ENCODE data around the gene NPIPB13.
"Not testable (repeated sequence)": the region's sequence is repeated elsewhere in the genome, so short reads cannot be mapped to it uniquely, and the experiment has no call there.

Gene NPIPB13

DNA sequence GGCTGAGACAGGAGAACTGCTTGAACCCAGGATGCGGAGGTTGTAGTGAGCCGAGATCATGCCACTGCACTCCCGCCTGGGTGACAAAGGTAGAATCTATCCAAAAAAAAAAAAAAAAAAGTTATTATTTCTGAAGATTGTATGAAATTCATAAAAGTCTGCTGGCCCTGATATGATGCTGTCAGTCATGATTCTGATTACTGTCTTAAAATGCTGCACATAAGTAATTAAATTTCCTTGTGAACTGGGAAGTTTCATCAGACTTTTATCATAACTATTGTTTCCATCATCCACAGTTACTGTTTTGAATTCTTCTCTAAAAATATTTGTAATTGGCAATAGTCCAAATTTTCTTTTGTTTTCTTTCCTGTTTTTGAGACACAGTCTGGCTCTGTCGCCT, at the start of gene NPIPB13:
TSS of gene NPIPB13 (minus strand) at position 101 of the 400 bp plus-strand sequence. CDS start 2,906 bp downstream, outside the sequence.
- DNase-seq (ENCODE audit: low read depth) = not testable (repeated sequence)

DNA sequence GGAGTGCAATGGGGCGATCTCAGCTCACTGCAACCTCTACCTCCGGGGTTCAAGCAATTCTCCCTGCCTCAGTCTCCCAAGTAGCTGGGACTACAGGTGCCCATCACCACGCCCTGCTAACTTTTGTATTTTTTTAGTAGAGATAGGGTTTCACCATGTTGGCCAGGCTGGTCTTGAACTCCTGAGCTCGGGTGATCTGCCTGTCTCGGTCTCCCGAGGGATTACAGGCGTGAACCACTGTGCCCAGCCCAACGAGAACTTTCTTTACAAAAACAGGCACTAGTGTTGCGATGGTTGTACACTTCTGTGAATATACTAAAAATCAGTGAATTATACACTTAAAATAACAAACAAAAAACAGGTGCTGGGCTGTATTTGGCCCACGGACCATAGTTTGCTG, 34.1 kb upstream of the NPIPB13 start:
- not testable (repeated sequence) for DNase-seq (ENCODE audit: low read depth)

DNA sequence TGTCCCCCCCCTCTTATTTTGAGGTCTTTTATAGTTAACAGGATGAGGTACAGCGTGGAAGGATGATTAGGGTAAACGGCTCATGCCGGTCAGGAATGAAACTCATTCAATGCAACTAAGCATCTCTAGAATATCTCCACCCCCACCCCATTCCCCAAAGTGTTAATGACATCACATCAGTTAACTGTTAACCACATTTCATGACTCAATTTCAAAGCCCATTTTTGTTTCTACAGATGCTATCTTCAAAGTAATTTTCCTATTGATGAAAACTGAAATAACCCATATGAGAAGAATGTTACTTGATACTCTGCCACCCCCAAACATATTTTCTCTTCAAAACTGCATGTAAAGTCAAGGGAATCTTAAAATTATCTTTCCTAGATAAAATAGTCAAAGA, 30.2 kb upstream of the NPIPB13 start:
- not testable (repeated sequence) for DNase-seq (ENCODE audit: low read depth)

DNA sequence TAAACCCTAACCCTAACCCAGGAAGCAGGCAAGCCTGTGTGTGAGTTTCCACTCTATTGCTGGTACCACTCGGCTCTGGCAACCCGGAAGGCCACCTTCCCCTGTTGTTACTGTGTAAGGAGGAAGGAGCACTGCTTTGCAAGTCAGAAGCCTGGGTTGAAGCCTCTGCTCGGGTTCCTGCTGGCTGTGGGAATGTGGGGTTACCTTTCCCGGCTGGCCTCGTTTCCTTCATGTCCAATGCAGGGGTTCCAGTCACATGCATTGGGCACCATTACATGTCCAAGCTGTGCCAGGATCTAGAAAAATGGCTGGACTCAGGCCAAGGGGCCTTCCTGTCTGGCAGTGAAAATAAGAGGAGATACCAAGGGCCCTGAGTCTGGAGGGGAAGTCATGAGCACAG, 31.2 kb downstream of the NPIPB13 start:
- DNase-seq (ENCODE audit: low read depth) = not testable (repeated sequence)

DNA sequence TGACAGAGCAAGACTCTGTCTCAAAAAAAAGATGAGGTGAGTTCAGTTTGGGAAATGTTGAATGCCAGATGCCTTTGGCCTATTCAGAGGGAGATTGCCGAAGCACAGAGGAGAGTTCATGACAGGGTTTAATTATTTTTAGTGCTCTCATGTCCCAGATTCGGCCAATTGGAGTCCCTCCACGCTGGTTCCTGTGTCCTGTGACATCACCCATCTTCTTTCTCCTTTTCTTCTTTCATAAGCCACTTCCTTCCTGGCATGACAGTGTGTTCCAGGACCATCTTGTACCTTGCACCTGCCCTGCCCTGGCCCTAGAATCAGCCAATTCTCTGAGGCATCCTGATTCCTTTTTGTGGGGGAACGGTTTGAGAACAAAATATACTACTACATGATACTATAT, 36.9 kb downstream of the NPIPB13 start:
- not testable (repeated sequence) for DNase-seq (ENCODE audit: low read depth)

DNA sequence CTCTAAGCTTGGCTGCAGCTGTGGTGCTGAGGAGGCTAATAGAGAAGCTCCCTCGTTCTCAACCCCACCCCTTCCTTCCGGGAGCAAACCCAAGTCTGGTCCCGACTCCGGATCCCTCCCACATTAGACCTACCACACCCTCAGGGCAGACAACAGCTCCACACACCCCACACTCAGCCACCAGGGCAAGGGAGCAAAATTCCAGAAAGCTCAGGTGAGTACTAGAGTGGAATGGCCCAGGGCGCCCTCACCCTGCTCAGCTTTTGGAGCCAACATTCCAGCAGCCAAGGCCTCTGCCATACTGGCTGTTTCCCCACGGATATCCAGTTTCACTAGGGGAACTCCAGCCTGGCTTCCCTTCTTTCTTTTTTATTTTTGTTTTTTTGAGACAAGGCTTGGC, 39.2 kb downstream of the NPIPB13 start:
- DNase-seq (ENCODE audit: low read depth) = not testable (repeated sequence)

DNA sequence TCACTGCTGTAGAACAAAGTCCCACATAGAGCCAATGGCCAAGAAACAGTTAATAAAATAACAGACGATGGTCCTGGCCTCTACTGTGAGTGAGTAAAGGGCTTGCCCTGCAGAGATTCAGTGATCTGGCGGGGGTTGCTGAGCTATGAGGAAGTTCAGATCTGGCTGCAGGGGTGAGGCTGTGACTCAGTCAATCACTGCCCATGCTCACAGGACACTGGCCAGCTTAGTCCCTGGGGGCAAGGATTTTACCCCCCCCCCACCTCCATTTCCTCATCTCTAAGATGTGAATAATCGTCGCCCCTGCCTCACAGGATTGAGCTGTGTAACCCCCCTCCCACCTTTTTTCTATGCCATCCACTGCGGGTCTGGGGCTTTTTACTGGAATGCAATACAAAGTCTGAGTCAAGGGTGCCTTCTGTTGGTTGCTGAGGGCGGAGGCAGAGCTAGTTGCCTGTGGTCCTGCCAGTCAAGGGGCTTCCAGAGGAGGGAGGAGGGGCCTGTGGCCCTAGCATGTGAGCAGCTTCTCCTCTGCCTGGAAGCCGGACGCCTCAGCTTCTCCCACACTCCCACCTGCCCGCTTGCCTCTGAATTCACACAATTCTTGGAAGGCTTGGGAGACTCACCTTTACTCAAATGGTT, 41.1 kb downstream of the NPIPB13 start:
- not testable (repeated sequence) for DNase-seq (ENCODE audit: low read depth)

DNA sequence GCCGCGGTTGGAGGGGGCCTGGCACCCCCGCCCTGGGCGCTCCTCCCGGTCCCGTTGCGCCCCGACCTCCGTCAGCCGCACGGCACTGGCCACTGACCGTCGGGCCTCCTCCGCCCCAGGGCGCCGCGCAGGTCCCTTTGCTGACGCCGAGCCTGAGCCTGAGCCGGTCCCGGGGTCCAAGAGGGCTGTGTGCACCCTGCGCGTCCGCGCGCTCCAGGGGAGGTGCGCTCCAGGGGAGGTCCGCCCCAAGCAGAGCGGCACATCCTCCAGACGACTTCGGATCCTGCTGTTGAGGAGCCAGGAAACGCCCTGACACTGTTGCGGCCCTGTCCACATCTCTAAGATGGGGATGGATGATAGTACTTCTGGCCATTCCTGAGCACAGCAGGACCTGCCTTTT, 42.0 kb downstream of the NPIPB13 start:
- DNase-seq (ENCODE audit: low read depth) = not testable (repeated sequence)

DNA sequence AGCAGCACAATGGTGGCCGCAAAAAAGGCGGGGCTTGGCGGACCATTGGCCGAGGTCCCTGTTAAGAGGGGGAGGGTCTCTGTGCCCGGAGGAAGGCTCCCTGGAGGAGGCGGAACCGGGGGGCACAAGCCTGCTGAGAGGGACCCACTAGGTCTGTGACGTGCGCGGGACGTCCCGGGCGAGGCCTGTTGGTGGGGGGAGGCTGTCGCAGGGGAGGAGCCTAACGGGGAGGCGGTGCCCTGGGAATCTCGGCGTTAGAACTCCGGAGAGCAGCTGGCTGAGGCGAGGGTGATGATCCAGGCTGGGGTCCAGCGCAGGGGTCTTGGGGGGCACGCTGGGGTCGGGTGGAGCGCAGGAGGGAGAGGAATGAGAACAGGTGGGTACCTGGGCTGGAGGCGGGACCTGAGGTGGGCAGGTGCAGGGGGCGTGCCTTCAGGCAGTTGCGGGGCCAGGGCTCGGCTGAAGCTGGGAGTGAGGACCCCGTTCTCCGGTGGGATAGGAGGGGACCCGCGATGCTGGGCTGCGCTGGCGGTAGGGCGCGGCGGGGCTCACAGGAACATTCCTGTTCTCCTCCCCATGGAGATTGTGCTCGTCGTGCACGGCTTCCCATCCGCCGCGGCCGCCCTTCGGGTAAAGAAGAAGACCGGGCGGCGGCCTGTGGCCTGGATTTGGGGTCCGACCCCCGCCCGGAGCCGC, 42.6 kb downstream of the NPIPB13 start:
- DNase-seq (ENCODE audit: low read depth) = not testable (repeated sequence)

DNA sequence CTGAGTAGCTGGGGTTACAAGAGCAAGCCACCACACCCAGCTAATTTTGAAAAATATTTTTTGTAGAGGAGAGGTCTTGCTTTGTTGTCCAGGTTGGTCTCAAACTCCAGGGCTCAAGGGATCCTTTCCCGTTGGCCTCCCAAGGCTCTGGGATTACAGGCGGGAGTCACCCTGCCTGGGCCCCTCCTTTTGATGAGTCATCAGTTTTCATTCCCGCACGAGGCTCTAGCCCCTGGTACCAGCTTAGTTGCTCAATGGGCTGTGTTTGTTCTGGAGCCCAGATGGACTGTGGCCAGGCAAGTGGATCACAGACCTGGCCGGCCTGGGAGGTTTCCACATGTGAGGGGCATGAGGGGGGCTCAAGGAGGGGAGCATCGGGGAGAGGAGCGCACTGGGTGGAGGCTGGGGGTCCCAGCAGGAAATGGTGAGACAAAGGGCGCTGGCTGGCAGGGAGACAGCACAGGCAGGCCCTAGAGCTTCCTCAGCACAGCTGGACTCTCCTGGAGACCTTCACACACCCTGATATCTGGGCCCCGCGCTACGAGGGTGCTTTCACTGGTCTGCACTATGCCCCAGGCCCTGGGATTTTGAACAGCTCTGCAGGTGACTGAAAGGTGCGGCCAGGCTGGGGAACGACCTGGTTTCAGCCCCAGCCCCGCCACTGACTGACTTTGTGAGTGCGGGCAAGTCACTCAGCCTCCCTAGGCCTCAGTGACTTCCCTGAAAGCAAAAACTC, 48.5 kb downstream of the NPIPB13 start:
- DNase-seq (ENCODE audit: low read depth) = not testable (repeated sequence)

DNA sequence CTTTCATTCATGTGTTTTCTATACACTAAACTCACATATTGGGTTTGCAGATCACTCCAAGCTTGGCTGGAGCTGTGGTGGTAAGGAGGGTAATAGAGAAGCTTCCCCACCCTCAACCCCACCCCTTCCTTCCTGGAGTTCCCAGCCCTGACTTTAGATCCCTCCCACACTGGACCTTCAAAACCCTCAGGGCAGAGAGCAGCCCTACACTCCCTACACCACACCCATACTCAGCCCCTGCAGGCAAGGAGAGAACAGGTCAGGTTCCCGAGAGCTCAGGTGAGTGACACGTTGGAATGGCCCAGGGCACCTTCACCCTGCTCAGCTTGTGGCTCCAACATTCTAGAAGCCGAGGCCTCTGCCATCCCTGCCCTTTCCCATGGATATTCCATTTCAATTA, 49.2 kb downstream of the NPIPB13 start, which contains the start of gene SULT1A3:
TSS of gene SULT1A3 (plus strand) at position 207 of the 400 bp plus-strand sequence. CDS start 1,474 bp downstream, outside the sequence.
- not testable (repeated sequence) for DNase-seq (ENCODE audit: low read depth)

Data from stimulated activated CD8-positive, alpha-beta memory T cell treated with anti-CD3 and anti-CD28 coated beads, Interleukin-15, amount 100 ng/mL, for 1 hour (primary cell).